GM06990 (cell line): ENCODE data around the gene OMA1.

Experiments
- DNase-seq: peaks from one replicate; pipeline ENCODE4 v3.0.0-alpha.2; 2011; ENCODE audit not compliant: insufficient read length; ENCODE audit errors: extremely low read depth
- H3K27me3 ChIP-seq: replicated peaks from 2 replicates; pipeline ENCODE4 v1.6.0; 2011; ENCODE audit warnings: low read length; ENCODE audit not compliant: control insufficient read depth, insufficient read depth
- H3K36me3 ChIP-seq: 2 replicates; pipeline ENCODE4 v1.5.1; 2011; ENCODE audit warnings: low read length; ENCODE audit not compliant: control insufficient read depth, insufficient read depth
- H3K4me3 ChIP-seq: replicated peaks from 2 replicates; pipeline ENCODE4 v1.5.1; 2011; ENCODE audit warnings: low read depth, mild to moderate bottlenecking, control low read depth, low read length
- CTCF ChIP-seq: IDR thresholded peaks from 2 replicates; pipeline ENCODE4 v1.5.1; 2011; ENCODE audit warnings: low read length, control low read depth, mild to moderate bottlenecking, inconsistent platforms; ENCODE audit not compliant: insufficient read depth, poor library complexity, severe bottlenecking

OMA1 gene

DNA sequence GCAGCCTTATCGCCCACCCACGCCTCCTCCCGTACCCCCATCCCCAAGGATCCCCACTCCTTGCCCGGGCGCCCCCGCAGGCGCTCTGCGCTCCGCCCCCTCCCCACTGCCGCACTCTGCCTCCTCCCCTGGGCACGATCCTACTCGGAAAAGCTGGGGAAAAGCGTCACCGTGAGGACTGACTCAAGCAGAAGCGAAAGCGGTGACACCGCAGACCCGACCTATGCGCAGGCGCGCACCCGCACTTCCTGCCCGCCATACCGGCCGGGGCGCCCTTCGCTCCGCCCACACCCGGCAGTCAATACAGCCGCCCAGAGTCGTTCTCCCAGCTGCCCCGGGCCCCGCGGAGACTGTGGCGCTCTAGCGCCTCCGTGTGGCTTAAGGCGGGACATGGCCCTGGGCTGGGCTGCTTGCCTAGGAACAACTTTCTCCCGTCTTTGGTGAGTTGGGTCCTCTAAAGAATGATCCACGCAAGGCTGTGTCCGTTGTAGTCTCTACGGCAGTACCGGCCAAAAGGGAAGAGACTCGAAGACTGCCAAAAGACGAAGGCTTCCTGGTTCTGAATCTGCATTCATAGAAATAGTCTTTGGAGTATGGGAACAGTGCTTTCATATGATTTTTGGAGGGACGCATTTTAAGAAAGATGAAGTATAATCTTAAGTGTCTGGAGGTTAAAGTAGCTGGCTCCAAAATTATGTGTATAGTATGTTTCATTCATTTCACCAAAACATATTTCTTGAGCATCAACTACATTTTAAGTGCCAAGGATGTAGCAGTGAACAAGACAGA, at the start of gene OMA1:
Gene OMA1 (minus strand): TSS at position 207 of the 789 bp plus-strand sequence. CDS start 7,432 bp downstream, outside the sequence.
- Histone ChIP-seq H3K27me3 (no peaks in the 10 kb centered on the region), H3K36me3 (no peaks in the 10 kb centered on the region), H3K4me3 (peak within 1 kb of the TSS; percentile 92)
- TF ChIP-seq CTCF, result peak; percentile 95
- peak; percentile 98 for DNase-seq

- no peak for TF ChIP-seq CTCF
- Histone ChIP-seq H3K27me3 (no peaks in the 10 kb centered on the region), H3K4me3 (no peak overlapping the region), H3K36me3 (no peaks in the 10 kb centered on the region; the same call in 1 of the 2 replicates)
- no peak for DNase-seq
Observed at GRCh38 chr1:58594546-58594945, 48.0 kb upstream of the OMA1 start.

- no peak for DNase-seq
- Histone ChIP-seq H3K4me3 (no peak overlapping the region), H3K36me3 (no peaks in the 10 kb centered on the region; the same call in 1 of the 2 replicates), H3K27me3 (no peaks in the 10 kb centered on the region)
- TF ChIP-seq CTCF, result no peak
Observed at GRCh38 chr1:58592522-58593134, 46.1 kb upstream of the OMA1 start.

DNA sequence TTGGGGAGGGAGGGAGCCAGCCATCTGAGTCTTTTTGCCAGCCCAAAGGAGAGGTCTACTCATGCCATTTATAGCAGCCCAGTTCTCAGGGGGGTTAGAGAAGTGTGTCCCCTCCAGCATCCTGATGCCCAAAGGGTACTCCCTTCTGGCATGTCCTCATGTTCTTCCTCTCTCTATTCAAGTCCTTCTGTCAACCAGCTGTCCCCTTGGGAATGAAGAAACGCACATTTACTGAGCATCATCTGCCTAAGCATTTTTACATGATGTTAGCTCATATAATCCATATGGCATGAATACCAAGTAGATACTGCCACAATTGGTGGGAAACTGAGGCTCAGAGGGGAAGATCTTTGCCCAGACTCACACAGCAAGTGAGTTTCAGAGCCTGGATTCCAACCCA, 45.3 kb upstream of the OMA1 start:
- TF ChIP-seq CTCF, result no peak
- no peak for DNase-seq
- Histone ChIP-seq H3K36me3 (no peaks in the 10 kb centered on the region; the same call in 1 of the 2 replicates), H3K4me3 (no peak overlapping the region), H3K27me3 (no peaks in the 10 kb centered on the region)

DNA sequence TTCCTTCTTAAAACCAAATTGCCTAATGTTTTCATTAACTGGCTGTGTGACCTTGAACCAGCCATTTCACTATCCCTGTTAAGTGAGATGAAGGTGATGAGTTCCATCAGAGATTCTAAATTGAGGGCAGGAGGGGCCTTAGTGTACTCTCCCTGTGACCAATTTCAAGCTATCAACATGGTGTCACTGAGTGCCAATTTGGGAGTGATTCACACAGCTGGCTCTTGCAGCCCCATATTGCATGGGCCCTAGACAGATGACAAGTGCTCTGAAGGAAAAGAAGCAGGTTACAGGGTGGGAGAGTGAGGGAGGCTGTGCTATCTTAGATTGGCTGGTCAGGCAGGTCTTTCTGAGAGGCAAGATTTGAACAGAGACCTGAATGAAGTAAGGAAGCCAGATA, 43.5 kb upstream of the OMA1 start:
- no peak for DNase-seq
- no peak overlapping the region for H3K4me3 ChIP-seq
- H3K27me3 ChIP-seq, result no peaks in the 10 kb centered on the region
- no peak for TF ChIP-seq CTCF
- no peaks in the 10 kb centered on the region; the same call in 1 of the 2 replicates for H3K36me3 ChIP-seq
